ENCODE data around the gene CACNA1S.

Gene CACNA1S

GRCh38 chr1:201080135-201080534 is 32.1 kb downstream of the CACNA1S start:
- Mint-ChIP-seq H3K4me3 (no peak overlapping the region), H3K9me3 (ENCODE audit: low read depth) (no peaks in the 10 kb centered on the region), H3K4me1 (ENCODE audit: low read depth) (no peaks in the 10 kb centered on the region), H3K36me3 (no peaks in the 10 kb centered on the region), H3K27me3 (no peaks in the 10 kb centered on the region), H3K27ac (no peak overlapping the region)

- no peak overlapping the region for H3K27ac Mint-ChIP-seq
- no peaks in the 10 kb centered on the region for H3K36me3 Mint-ChIP-seq
- no peaks in the 10 kb centered on the region for H3K4me1 Mint-ChIP-seq (ENCODE audit: low read depth)
- H3K4me3 Mint-ChIP-seq: no peak overlapping the region
- H3K27me3 Mint-ChIP-seq: no peaks in the 10 kb centered on the region
- no peaks in the 10 kb centered on the region for H3K9me3 Mint-ChIP-seq (ENCODE audit: low read depth)
These were observed 34.5 kb downstream of the CACNA1S start for GRCh38 chr1:201077736-201078135.

GRCh38 chr1:201077116-201077515 is 35.1 kb downstream of the CACNA1S start:
- Mint-ChIP-seq H3K9me3 (ENCODE audit: low read depth) (no peaks in the 10 kb centered on the region), H3K27ac (no peak overlapping the region), H3K4me3 (no peak overlapping the region), H3K36me3 (no peaks in the 10 kb centered on the region), H3K27me3 (no peaks in the 10 kb centered on the region), H3K4me1 (ENCODE audit: low read depth) (peaks cover 2% of the 10 kb centered on the region)

- peaks cover 9% of the 10 kb centered on the region for H3K4me1 Mint-ChIP-seq (ENCODE audit: low read depth)
- H3K4me3 Mint-ChIP-seq: no peak overlapping the region
- H3K27me3 Mint-ChIP-seq: no peaks in the 10 kb centered on the region
- no peaks in the 10 kb centered on the region for H3K9me3 Mint-ChIP-seq (ENCODE audit: low read depth)
- H3K27ac Mint-ChIP-seq: no peak overlapping the region
- H3K36me3 Mint-ChIP-seq: no peaks in the 10 kb centered on the region
These were observed 36.1 kb downstream of the CACNA1S start for GRCh38 chr1:201076092-201076491.

- peaks cover 9% of the 10 kb centered on the region for H3K4me1 Mint-ChIP-seq (ENCODE audit: low read depth)
- no peaks in the 10 kb centered on the region for H3K27me3 Mint-ChIP-seq
- no peak overlapping the region for H3K4me3 Mint-ChIP-seq
- H3K9me3 Mint-ChIP-seq (ENCODE audit: low read depth): no peaks in the 10 kb centered on the region
- H3K27ac Mint-ChIP-seq: no peak overlapping the region
- H3K36me3 Mint-ChIP-seq: no peaks in the 10 kb centered on the region
These were observed 38.2 kb downstream of the CACNA1S start for GRCh38 chr1:201074018-201074417.

- no peak overlapping the region for H3K4me3 Mint-ChIP-seq
These were observed 39.3 kb downstream of the CACNA1S start for GRCh38 chr1:201072922-201073321.

GRCh38 chr1:201072149-201072548 is 40.1 kb downstream of the CACNA1S start:
- Mint-ChIP-seq H3K36me3 (no peaks in the 10 kb centered on the region), H3K9me3 (ENCODE audit: low read depth) (no peaks in the 10 kb centered on the region), H3K4me3 (no peak overlapping the region), H3K4me1 (ENCODE audit: low read depth) (peaks cover 9% of the 10 kb centered on the region), H3K27ac (no peak overlapping the region), H3K27me3 (no peaks in the 10 kb centered on the region)

More at GRCh38 chr1:201072922-201073321, 39.3 kb downstream of the CACNA1S start:
- Mint-ChIP-seq H3K4me1 (ENCODE audit: low read depth) (peaks cover 9% of the 10 kb centered on the region), H3K27me3 (no peaks in the 10 kb centered on the region), H3K9me3 (ENCODE audit: low read depth) (no peaks in the 10 kb centered on the region), H3K36me3 (no peaks in the 10 kb centered on the region), H3K27ac (no peak overlapping the region)

GRCh38 chr1:201069636-201070035 is 42.6 kb downstream of the CACNA1S start:
- no peak overlapping the region for H3K4me3 Mint-ChIP-seq
- no peaks in the 10 kb centered on the region for H3K27me3 Mint-ChIP-seq
- H3K9me3 Mint-ChIP-seq (ENCODE audit: low read depth): no peaks in the 10 kb centered on the region
- no peak overlapping the region for H3K27ac Mint-ChIP-seq
- peaks cover 9% of the 10 kb centered on the region for H3K4me1 Mint-ChIP-seq (ENCODE audit: low read depth)
- H3K36me3 Mint-ChIP-seq: no peaks in the 10 kb centered on the region

- Mint-ChIP-seq H3K4me3 (no peak overlapping the region), H3K27ac (no peak overlapping the region), H3K36me3 (no peaks in the 10 kb centered on the region), H3K27me3 (no peaks in the 10 kb centered on the region), H3K4me1 (ENCODE audit: low read depth) (peaks cover 9% of the 10 kb centered on the region), H3K9me3 (ENCODE audit: low read depth) (no peaks in the 10 kb centered on the region)
These were observed 43.2 kb downstream of the CACNA1S start for GRCh38 chr1:201068976-201069375.

- H3K27me3 Mint-ChIP-seq: no peaks in the 10 kb centered on the region
- H3K9me3 Mint-ChIP-seq (ENCODE audit: low read depth): no peaks in the 10 kb centered on the region
- peaks cover 7% of the 10 kb centered on the region for H3K4me1 Mint-ChIP-seq (ENCODE audit: low read depth)
- H3K27ac Mint-ChIP-seq: no peak overlapping the region
- no peaks in the 10 kb centered on the region for H3K36me3 Mint-ChIP-seq
- no peak overlapping the region for H3K4me3 Mint-ChIP-seq
These were observed 45.2 kb downstream of the CACNA1S start for GRCh38 chr1:201066986-201067385.

- Mint-ChIP-seq H3K36me3 (no peaks in the 10 kb centered on the region), H3K27ac (no peak overlapping the region), H3K27me3 (no peaks in the 10 kb centered on the region)
These were observed 46.5 kb downstream of the CACNA1S start for GRCh38 chr1:201065686-201066085.

GRCh38 chr1:201064806-201065205 is 47.4 kb downstream of the CACNA1S start:
- H3K9me3 Mint-ChIP-seq (ENCODE audit: low read depth): no peaks in the 10 kb centered on the region
- no peak overlapping the region for H3K4me3 Mint-ChIP-seq
- H3K4me1 Mint-ChIP-seq (ENCODE audit: low read depth): no peaks in the 10 kb centered on the region
- H3K27ac Mint-ChIP-seq: no peak overlapping the region
- H3K27me3 Mint-ChIP-seq: no peaks in the 10 kb centered on the region
- no peaks in the 10 kb centered on the region for H3K36me3 Mint-ChIP-seq

More at GRCh38 chr1:201065686-201066085, 46.5 kb downstream of the CACNA1S start:
- Mint-ChIP-seq H3K9me3 (ENCODE audit: low read depth) (no peaks in the 10 kb centered on the region), H3K4me1 (ENCODE audit: low read depth) (no peaks in the 10 kb centered on the region), H3K4me3 (no peak overlapping the region)

GRCh38 chr1:201063145-201063544 is 49.1 kb downstream of the CACNA1S start:
- no peaks in the 10 kb centered on the region for H3K27me3 Mint-ChIP-seq
- H3K4me1 Mint-ChIP-seq (ENCODE audit: low read depth): no peaks in the 10 kb centered on the region
- H3K27ac Mint-ChIP-seq: no peak overlapping the region
- H3K9me3 Mint-ChIP-seq (ENCODE audit: low read depth): no peaks in the 10 kb centered on the region
- H3K36me3 Mint-ChIP-seq: no peaks in the 10 kb centered on the region
- no peak overlapping the region for H3K4me3 Mint-ChIP-seq

- H3K4me1 Mint-ChIP-seq (ENCODE audit: low read depth): no peaks in the 10 kb centered on the region
- H3K9me3 Mint-ChIP-seq (ENCODE audit: low read depth): no peaks in the 10 kb centered on the region
- no peak overlapping the region for H3K4me3 Mint-ChIP-seq
- H3K36me3 Mint-ChIP-seq: no peaks in the 10 kb centered on the region
- no peak overlapping the region for H3K27ac Mint-ChIP-seq
- H3K27me3 Mint-ChIP-seq: no peaks in the 10 kb centered on the region
These were observed 49.6 kb downstream of the CACNA1S start for GRCh38 chr1:201062511-201063091.

- Mint-ChIP-seq H3K27ac (no peak overlapping the region), H3K4me3 (no peak overlapping the region), H3K9me3 (ENCODE audit: low read depth) (no peaks in the 10 kb centered on the region), H3K27me3 (no peaks in the 10 kb centered on the region), H3K4me1 (ENCODE audit: low read depth) (peaks cover 4% of the 10 kb centered on the region), H3K36me3 (no peaks in the 10 kb centered on the region)
These were observed 50.3 kb downstream of the CACNA1S start for GRCh38 chr1:201061886-201062285.

GRCh38 chr1:201061049-201061448 is 51.2 kb downstream of the CACNA1S start:
- Mint-ChIP-seq H3K4me3 (no peak overlapping the region), H3K27me3 (no peaks in the 10 kb centered on the region), H3K9me3 (ENCODE audit: low read depth) (no peaks in the 10 kb centered on the region), H3K36me3 (no peaks in the 10 kb centered on the region), H3K4me1 (ENCODE audit: low read depth) (peaks cover 4% of the 10 kb centered on the region), H3K27ac (no peak overlapping the region)

Data from activated naive CD8-positive, alpha-beta T cell (primary cell).